ENCODE measurements around the gene SPAG17.

Gene SPAG17

DNA sequence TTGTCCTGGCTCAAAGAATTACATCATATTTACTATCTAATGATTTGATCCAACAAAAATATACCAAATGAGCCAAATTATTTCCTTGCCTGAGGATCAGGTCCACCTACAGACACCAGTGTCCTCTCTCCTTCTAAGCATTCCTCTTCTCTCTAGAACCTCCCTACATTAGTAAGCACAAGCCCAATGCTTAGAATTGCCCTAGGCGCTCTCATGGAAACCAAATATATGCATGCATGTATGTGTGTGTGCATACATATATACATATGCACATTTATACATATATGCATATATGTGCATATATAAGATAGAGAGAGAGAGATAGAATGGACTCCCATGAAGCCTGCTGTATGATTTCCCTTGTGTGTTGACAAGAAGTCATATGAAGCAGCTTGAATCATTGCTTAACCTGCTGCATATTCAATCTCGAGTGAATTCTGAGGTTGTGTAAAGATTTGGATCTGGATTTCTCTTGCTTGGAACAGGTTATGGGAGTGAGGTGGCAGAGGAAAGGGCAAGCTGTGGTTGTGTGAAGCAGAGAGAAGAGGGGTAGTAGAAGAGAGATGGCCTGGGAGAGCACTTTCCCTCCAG is 66.1 kb downstream of the SPAG17 start:
- DNase-seq (ENCODE audit: low read depth in 2 of 2): no peak

DNA sequence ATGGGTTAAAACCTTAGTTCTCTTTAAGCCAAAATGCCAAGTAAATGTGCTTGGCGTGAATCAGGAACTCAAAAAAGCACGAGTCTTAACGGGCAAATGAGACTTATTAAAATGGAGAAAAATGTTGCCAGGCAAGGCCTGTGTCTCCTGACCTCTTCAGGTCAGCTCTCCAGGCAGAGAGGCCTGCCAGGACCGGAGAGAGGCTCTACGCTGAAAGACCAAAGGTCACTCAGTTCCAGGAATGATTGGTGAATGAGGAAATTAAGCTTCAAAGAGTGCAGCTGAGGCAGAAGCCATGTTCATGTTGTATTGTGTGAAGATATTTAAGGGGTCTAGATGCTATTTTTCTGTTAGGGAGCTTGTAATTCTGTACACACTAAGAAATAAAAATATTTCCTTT is 66.6 kb downstream of the SPAG17 start:
- DNase-seq (ENCODE audit: low read depth in 2 of 2): no peak

DNA sequence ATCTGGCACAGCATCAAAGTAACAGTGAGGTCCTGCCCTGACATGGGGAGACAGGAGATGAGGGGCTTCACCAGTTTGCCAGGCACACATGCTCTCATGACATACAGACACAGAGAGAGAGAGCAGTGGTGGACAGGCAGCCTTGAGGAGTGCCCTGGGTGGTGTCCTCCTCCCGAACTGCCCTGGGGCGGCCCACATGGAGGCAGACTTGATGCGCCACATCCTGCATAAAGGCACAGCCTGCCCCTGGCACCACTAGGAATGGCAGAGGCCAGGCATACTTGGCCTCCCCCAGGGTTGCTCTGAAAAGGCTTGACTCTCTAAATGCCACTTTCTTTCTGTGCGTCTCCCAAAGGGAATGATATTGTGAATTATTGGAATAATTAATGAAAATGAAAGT is 67.5 kb downstream of the SPAG17 start:
- DNase-seq (ENCODE audit: low read depth in 2 of 2): no peak

DNA sequence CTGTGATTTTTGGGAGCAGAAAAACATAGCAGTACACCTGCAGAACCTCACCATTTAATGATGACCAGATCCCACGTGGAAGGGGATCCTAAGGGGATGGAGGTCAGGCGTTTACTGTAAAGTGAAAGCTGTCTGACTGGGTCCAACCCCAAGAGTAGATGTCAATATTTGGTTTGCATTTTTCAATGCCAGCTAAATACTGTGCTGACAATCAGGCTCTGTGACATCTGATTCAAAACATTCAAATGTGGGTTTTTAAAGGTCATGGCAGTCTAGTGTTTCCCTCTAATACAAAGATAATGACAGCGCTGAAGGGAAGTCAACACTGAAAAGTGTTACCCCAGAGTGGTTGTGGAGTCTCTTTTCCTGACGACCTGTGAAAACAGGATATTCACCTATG is 68.1 kb downstream of the SPAG17 start:
- DNase-seq (ENCODE audit: low read depth in 2 of 2): no peak

DNA sequence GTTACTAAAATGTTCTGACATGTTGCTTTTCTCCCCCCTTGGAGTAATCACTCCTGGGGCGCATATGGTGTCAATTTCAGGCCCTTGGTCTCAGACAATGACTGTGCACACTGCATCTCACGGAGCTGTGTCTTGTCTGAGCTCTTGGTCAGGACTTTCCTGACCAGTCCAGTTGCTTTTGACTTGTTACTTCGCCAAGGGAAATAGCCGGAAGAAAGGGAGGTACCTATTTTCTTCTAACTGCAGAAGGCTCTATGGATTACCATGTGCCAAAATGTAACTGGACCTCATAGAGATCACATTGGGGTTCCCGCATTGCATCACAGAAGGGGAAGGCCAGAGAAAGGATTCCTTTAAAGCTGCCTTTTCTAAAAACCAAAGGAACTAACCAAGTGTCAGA is 68.6 kb downstream of the SPAG17 start:
- no peak for DNase-seq (ENCODE audit: low read depth in 2 of 2)

DNA sequence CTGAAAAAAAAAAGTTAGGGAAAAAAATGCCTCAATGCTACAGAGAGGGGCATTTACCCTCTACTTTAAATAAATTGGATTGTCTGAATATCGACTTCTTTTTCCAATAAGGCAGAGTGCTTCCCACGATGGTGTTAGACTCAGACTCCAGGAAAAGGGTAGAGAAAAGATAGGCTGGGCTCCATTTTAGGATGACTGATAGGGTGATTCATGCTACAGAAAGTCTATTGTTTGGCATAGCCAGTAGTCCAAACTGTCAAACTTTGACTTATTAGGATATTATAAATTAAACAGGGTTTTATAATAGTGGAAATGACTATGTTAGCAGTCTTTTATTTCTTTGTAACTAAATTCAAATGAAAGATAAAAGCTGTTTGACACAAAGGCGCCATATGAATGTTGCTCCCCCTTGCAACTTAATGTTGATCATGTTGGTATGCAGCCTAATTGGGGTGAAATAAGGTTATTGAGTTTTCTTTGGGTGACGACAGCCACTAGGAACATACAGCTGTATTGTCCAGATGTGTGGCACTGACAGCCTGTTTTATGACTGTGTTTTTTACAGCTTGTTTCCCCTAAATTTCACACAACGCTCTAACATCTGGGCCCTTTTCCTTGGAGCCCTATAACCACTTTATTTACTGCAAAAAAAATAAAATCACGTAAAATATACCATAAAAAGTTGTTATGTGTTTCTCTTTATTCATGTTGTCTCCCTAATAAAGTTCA is 69.3 kb downstream of the SPAG17 start:
- DNase-seq (ENCODE audit: low read depth in 2 of 2): no peak

DNA sequence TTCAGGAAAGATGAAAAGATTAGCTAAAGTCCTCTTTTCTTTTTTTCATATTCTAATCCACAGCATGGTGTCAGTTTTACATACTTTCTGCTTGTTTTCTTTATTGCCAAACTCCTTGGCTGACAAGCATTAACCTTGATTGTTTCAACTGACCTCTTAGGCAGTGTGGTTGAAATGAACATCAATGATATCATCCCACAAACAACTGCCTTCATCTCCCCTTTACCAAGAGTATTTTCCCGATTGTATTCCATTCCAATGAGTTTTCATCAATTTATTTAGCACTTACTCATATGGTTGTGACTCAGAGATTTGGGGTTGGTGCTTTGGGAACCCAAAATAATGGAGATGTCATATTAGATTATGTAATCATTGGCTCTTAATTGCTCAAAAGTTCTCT is 71.8 kb downstream of the SPAG17 start:
- DNase-seq (ENCODE audit: low read depth in 2 of 2): no peak

DNA sequence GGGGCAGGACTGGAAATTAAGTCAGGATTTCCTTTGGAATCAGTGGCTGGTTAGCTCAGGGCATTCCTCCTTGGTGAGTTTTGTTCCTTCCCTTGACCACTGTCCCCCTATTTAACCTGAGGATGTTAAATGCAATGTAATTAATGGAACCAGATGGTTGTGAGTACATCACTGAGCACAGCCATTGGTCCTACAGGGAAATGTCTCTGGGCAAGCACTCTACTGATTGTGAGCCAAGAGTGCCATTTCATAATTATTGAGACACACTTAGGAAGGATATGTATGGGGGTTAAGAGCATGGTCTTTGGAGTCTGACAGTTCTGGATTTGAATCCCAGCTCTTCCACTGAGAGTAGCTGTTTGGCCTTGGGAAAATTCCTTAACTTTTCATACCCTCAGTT is 74.4 kb downstream of the SPAG17 start:
- no peak for DNase-seq (ENCODE audit: low read depth in 2 of 2)

DNA sequence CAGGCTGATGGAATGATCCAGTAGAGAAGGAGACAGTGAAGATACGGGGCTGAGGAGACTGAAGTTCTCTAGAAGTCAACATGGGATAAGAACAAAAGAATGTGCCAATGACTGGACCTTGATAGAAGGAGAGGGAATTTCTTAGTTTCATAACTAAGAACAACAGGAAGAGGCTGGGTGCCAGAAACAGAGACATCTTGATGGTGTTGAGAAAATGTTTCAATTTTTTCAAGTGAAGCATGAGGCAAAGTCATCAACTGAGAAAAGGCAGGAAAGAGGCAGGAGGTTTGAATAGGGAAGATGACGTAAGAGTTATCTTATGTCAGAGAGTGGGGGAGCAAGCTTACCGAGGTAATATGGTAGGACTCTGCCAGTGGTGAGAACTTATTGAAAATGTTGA is 80.1 kb downstream of the SPAG17 start:
- DNase-seq (ENCODE audit: low read depth in 2 of 2): no peak

DNA sequence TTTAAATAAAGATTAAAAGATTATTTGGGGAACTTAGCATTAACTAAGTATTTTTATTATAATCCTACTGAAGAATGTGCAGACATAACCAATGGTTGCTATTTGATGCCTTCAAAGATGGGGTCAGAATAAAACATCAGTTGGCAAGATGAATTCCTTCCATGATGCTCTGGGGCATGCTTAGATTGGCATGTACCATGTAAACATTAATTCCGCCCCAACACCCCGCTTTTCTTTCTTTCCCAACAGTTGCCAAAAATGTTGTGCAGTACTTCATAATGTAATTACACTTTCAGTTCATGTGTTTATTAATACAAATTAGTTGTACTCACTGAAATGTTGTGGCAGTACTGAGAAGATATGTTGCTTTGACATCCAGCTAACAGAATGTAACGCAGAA is 82.6 kb downstream of the SPAG17 start:
- no peak for DNase-seq (ENCODE audit: low read depth in 2 of 2)

DNA sequence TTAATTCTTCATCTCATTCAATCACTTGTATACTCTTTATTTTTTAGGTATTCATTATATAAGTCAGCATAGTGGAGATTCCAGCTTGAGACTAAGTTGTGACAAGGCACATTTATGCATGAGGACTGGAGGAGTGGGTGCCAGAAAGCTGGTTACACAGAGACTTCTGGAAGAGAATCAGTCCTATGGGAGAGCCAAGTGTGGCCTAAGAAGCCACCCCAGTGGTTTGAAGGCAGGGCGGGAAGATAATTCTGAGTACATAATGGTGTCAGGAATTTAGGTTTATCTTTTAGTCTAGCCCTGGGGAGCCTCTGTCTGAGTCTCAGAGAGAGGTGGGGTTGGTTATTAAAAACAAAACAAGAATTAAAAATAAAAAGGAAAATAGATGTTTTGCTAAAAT is 83.0 kb downstream of the SPAG17 start:
- no peak for DNase-seq (ENCODE audit: low read depth in 2 of 2)

DNA sequence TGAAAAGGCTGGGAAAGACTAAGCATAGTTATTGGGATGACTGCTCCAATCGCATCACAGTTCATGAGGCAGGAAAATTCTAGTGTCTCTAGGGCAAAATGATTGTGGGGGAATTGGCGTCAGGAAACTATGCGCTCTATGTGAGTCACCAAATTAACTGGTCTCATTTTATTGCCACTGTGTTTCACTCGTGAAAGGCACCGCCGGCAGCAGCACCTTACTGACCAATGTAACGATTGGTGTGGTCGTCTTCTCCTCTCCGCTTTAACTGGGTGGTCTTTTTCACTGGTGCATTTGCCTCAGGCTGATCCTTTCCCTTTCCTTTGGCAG is 83.5 kb downstream of the SPAG17 start:
- no peak for DNase-seq (ENCODE audit: low read depth in 2 of 2)

DNA sequence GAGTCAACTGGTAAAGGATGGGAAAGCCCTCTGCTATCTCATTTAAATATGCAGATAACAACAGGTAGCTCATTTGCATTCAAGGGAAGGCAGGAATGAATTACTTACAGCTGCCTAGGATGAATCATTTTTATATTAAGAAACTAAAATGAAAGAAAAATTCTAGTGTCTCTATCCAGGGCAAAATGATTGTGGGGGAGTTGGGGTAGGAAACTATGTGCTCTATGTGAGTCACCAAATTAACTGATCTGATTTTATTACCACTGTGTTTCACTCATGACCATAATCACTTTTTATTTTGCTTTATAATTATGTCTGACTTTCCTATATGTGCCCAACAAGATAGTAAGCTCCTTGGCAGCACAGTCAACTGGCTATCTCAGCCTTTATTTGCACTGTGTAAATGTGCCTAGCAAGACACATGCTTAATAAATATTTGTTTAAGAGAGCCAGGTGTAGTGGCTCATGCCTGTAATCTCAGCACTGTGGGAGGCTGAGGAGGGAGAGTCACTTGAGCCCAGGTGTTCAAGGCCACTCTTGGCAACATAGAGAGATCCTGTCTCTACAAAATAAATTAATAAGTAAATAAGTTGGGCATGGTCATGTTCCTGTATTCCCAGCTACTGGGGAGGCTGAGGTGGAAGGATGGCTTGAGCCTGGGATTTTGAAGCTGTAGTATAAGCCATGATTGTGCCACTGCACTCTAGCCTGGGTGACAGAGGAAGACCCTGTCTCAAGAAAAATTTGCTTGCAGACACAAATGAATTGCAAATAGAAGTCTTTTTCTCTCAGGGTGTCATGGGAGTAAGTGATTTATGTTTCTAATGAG is 84.1 kb downstream of the SPAG17 start:
- no peak for DNase-seq (ENCODE audit: low read depth in 2 of 2)

DNA sequence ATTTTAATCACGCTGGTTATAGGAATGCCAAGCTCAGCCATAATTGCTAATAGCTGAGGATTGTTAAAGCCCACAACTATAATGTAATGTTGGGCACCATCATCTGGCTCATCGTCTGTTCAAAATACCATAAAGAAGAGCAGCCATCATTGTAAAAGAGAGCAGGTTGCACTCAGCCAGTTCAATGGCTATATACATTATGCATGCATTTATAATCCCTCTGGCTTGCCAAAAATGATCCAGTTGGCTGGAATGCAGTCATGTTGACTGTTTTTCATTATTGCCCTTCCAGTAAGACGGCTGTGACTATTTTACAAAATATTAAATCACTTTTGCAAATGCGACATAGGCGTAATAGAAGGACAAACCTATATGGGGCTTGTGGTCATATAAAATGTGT is 85.3 kb downstream of the SPAG17 start:
- no peak for DNase-seq (ENCODE audit: low read depth in 2 of 2)

DNA sequence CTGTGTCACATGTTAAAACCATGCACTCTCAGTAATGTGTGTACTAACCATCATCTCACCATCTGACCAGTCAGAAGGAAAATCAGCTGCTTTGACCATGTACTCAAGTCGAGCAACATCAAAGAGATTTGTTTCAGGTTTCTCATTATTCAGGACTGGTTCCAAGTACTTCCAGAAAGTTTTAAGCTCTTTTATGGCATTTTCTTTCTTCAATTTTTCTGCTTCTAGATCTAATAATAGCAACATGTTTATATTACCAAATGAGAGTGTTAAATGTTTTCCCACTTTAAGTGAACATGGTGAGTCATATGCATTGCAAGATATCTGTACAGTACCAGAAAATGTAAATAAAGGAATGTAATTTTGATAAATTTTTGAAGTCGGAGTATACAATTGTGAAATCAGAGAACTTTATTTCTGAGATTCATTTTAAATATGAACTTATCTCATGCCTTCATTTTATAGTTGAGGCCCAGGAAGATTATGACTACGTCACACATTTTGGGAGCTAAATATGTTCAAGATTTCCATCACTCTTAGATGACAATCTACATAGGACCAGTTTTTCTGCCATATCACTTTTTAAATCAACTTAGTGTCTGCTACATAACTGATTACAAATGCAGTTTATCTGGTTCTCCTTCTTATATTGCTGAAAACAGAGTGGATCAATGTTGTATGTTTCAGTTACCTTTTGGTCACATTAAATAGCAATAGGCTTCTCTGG is 87.2 kb downstream of the SPAG17 start:
- no peak for DNase-seq (ENCODE audit: low read depth in 2 of 2)

DNA sequence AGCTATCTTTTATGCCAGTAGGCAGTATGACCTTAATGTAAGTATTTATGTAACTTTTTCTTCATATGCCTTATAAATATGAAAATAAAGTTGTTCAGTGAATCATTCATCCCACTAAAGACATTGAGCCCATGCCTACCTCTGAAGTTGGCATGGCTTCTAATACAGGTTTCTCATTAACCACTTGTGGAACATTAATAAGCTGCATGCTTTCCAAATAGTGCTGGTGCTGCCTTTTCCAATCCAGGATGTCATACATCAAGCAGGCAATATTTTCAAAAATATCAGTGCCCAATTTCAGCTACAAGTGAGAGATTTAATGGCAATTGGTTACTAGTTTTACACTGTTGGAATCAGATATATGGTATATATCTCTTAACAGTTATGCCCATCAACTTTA is 92.0 kb downstream of the SPAG17 start:
- no peak for DNase-seq (ENCODE audit: low read depth in 2 of 2)

DNA sequence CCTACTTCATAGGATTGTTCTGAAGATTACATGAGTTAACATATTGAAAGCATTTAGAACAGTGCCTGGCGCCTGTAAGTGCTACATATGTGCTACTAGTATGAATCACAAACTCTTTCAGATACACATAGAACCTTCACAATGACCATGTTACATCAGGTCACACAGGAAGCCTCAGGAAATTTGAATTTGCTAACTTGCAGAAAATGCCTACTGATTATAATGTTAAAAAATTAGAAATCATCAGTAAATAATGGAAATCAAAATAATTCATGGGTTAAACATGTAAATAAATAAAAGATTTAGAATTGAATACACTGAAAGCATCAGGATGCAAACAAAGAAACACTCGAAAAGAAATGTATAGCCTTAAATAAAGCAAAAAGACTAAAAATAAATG is 94.9 kb downstream of the SPAG17 start:
- no peak for DNase-seq (ENCODE audit: low read depth in 2 of 2)

DNA sequence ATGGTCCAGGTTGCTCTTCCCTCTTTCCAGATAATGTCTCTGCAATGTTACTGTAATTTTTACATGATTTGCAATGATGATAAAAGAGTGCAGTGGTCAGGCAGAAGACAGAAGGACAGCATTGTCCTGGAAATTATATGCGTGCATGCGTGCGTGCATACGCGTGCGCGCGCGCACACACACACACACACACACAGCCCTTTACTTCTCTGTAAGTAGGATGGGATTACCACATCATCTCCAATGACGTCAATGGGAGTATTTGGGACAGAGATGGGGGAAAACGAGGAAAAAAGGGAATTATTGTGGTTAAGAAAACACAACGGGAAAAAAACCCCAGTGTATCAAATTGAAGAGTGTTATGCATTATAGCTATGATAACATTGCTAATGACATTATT is 99.7 kb downstream of the SPAG17 start:
- DNase-seq (ENCODE audit: low read depth in 2 of 2): no peak

DNA sequence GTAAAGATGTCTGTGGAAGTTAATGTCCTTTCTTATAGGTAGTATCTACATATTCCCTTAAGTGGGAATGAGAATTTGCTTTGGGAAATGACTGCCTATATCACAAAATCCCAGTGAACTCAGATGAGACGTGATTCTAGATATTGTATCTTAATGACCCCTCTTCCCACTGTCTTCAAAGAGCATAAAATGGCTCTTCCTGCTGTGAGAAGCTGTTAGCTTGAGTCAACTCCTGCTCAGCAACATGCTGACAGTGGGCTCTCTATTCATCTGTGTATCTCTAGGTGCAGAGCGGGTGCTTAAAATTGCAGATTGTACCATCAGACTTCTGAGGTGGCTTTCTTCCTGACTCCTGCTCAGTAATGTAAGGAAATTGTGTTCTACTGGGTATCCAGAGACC is 100.6 kb downstream of the SPAG17 start:
- DNase-seq (ENCODE audit: low read depth in 2 of 2): no peak

DNA sequence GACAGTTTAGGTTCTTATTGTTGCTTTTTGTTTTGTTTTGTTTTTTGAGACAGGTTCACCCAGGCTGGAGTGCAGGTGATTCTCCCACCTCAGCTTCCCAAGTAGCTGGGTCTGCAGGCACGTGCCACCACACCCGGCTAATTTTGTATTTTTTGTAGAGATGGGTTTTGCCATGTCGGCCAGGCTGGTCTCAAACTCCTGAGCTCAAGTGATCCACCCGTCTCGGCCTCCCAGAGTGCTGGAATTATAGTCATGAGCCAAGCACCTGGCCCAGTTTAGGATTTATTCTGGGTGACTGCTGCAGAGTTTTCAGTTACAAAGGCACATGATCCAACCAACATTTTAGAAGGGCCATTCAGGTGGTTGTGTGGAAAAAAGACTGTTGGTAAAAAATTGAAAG is 102.0 kb downstream of the SPAG17 start:
- no peak for DNase-seq (ENCODE audit: low read depth in 2 of 2)

DNA sequence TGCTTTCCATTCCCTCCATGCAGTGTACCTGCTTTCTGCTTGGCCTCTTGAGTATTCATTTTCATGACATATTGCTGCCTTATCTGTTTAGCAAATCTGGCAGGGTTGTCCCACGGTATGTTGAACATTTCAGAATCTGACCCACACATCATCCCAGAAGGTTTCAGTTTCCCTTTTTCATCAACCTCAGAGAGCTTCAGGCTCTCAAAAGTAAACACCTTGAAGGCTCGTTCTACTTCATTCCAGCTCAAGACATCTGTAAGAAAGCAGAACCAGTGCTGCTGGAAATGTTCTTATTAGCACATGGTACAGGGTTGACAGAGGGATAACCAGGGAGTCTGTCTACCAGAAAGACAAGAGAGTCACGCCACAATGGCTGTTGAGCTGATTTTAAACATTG is 103.6 kb downstream of the SPAG17 start:
- no peak for DNase-seq (ENCODE audit: low read depth in 2 of 2)

DNA sequence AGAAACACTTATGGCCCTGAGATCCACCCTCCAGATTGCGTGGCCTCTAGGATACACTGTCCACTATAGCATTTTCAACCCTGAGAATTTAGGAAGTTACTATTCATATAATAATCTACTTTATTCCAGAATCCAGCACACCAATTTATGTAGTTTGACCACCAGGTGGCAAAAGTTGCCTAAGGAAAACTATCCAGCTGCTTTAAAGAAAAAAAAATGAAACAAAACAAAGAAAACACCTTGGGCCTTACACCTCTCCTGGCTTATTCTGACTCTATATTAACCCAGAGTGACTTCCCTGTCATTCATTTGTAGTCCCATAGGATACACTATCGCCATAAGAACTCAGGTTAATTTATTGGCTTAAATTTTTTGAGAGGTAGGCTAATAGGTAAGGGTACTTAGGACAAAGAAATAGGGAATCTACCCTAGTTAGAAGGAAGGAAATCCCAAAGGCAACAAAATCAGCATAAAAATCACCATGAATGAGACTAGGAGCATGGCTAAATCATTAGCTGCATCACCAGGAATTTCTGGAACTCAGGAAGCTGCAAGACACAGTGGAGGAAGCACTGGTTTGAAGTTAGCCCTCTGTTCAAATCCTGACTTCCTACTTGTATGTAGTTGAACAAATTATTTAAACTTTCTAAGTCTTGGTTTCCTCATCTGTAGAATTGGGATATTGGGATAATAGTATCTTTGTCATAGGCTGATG is 107.5 kb downstream of the SPAG17 start:
- no peak for DNase-seq (ENCODE audit: low read depth in 2 of 2)

Data from stimulated activated CD4-positive, alpha-beta T cell treated with anti-CD3 and anti-CD28 coated beads, Interleukin-15, amount 100 ng/mL, for 48 hours (primary cell).